GM20000 (cell line): Measurements from ENCODE around the gene SERGEF.

ENCODE experiments used
- DNase-seq: peaks from one replicate; pipeline ENCODE4 v3.0.0; 2012; ENCODE audit warnings: low spot score
- TF ChIP-seq, protein P1 (sequence below): IDR thresholded peaks from 2 replicates; pipeline ENCODE4 v1.5.1; 2012; ENCODE audit warnings: mild to moderate bottlenecking, control low read depth; ENCODE audit errors: extremely low read depth, missing control alignments

The SERGEF gene

DNA sequence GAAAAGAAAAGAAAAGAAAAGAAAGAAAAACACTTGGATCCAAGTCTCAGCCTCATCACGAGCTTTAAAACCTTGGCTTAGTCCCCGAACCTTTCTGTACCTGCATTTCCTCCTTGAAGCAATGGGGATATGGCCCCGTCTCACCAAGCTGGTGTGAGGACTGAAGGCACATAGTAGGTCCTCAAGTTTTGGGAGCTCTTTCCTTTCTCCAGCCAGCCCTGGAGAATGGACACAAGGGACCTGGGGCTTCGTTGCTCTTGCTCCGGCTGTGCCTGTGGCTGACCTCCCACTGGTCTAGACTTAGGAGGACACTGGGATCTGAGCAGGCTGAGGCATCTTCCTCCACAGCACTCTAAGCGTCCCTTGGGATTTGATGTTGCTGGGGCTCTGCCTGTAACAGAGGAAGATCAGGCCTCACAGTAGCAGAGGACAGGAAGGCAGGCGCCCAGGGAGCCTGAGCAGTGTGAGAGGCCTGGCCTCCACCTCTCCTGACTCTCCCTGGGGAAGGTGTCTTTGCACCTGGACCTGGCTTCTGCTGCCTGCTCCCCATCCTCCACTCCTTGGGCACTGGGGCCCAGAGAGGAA is 245.5 kb downstream of the SERGEF start:
- TF ChIP-seq, protein P1, sequence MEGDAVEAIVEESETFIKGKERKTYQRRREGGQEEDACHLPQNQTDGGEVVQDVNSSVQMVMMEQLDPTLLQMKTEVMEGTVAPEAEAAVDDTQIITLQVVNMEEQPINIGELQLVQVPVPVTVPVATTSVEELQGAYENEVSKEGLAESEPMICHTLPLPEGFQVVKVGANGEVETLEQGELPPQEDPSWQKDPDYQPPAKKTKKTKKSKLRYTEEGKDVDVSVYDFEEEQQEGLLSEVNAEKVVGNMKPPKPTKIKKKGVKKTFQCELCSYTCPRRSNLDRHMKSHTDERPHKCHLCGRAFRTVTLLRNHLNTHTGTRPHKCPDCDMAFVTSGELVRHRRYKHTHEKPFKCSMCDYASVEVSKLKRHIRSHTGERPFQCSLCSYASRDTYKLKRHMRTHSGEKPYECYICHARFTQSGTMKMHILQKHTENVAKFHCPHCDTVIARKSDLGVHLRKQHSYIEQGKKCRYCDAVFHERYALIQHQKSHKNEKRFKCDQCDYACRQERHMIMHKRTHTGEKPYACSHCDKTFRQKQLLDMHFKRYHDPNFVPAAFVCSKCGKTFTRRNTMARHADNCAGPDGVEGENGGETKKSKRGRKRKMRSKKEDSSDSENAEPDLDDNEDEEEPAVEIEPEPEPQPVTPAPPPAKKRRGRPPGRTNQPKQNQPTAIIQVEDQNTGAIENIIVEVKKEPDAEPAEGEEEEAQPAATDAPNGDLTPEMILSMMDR: no peak
- DNase-seq: no peak

DNA sequence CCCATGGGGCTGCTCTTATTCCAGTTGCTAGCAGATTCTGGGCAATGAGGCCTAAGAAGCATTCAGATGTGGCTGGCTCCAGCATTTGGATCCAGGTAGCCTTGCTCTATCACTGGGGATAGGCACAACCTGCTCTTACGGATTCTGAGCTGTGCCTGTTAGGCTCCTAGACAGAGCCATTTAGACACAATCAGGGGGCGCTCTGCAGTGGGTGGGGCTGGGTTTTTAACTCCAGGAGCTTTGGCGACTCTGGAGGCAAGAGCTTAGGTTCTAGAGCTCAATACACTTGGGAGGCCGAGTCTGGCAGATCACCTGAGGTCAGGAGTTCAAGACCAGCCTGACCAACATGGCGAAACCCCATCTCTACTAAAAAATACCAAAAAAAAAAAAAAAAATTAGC is 246.3 kb downstream of the SERGEF start:
- TF ChIP-seq, protein P1: peak; percentile 9
- no peak for DNase-seq

DNA sequence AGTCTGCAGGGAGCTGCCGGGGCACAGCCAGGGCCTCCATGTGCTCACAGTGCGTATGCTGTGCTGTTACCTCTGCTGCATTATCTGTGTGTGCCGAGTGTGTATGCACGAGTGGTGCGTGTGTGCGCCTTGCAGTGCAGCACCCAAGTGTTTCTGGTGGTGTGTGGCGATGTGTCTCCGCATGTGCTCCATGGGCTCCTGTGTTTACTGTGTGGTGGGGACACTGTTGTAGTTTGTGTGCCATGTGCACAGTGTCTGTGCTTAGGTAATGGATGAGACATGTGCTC is 246.8 kb downstream of the SERGEF start:
- DNase-seq: no peak
- TF ChIP-seq, protein P1: no peak

DNA sequence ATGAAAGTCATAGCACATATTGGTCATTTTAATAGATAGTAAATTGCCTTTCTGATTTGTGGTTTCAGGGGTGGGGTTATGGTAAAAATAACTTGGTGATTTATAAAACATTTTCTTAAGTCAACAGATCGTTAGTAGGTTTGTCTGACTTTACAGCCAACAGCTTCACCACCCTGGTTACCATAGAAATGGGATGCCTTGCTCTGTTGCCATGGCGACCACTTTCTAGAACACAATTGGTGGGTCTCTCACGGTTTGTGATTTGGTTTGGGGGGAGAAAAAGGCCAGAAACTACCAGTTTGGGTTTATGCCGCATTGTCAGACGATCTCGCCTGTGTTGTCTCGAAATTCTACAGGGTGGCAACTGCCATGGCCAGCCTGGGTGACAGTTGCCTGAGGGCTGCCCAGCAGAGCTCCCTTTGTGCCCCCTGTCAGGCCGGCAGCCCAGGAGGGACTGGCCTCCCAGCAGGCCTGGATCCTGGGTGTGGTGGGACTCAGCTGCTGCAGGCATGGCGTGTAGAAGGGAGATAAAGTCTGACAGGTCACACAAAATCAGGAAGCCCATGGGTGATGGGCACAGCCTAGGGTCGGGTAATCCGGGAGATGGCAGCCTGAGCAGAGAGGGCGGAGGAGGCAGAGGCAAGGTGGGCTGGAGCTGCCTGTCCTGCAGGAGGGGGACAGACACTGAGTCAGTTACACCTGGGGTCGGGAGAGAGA is 247.3 kb downstream of the SERGEF start:
- TF ChIP-seq, protein P1: no peak
- DNase-seq: no peak

DNA sequence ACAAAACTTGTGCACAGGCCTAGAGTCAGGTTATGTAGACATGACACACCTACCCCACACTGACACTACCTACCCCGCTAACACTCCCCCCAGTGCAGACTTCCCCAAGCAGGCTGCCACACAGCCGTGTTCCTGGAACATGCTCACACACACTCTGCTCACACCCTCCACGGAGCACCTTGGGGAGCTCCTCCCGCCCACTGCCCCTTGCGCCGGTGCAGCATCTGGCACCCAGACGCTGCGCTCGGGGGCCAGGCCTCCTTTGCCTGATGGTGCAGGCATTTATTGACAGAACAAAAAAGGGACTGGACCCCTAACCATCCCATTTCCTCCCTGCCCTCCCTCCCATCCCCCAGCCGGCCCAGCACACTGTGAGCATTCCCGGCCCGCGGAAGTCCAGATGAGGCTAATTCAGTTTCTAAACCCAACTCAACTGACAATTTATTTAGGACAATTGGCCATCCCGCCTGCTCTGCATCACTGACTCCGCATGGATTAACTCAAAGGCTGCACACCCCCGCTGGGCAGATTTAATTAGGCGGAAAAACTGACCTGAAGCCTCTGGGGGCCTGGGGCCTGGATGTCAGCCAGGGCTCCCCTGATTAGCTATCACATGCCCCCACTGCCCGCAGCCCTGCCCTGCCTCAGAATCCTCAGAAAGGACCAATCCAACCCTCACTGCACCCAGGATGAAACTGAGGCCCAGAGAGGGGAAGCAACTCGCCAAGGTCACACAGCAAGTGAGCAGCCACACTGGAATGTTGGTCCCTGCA is 248.2 kb downstream of the SERGEF start:
- TF ChIP-seq, protein P1: no peak
- no peak for DNase-seq

DNA sequence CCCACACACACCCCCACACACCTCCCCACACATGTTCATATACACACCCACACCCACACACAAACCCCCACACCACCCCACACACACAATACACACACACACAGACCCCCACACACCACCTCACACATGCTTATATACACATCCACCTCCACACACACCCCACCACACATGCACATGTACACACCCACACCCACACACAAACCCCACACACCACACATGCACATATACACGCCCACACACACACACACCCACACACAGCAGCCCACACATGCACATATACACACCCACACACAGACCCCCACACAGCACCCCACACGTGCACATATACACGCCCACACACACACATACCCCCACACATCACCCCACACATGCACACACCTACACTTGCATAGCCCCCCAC is 249.1 kb downstream of the SERGEF start:
- DNase-seq: no peak
- TF ChIP-seq, protein P1: no peak

DNA sequence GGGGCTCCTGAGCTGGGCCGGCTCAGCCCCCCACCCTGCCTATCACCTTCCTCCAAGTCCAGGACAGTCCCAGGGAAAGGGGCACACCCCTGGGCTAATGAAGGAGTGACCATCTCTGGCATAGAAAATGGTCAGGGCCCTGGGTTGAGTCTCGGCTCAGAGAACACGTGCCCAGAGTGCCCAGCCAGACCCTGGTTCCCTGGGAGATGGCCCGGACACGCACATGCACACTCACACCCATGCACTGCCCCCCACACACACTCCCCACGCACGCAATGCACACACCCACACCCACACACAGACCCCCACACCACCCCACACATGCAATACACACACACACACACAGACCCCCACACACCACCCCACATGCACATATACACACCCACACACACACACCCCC is 249.6 kb downstream of the SERGEF start:
- TF ChIP-seq, protein P1: no peak
- DNase-seq: no peak
